ENCODE results near the gene IGF2.

The IGF2 gene

GRCh38 chr11:2088746-2089535, 50.2 kb downstream of the IGF2 start:
- DNase-seq (ENCODE audit: low read depth), result peak; percentile 47
- H3K4me3 ChIP-seq (ENCODE audit: low read depth, low read length), result no peak overlapping the region
- peak; percentile 34 for TF ChIP-seq CTCF (IDR thresholded peaks at IDR 0.05; ENCODE audit: low read depth, low read length)
- TF ChIP-seq MYC (IDR thresholded peaks at IDR 0.05; ENCODE audit: low read depth, low read length), result no peak
- TF ChIP-seq POLR2A (IDR thresholded peaks at IDR 0.05; ENCODE audit: extremely low read depth, insufficient read length), result no peak

GRCh38 chr11:2088284-2088683, 50.9 kb downstream of the IGF2 start:
- H3K4me3 ChIP-seq (ENCODE audit: low read depth, low read length), result no peak overlapping the region
- peak; percentile 53 for DNase-seq (ENCODE audit: low read depth)
- TF ChIP-seq POLR2A (IDR thresholded peaks at IDR 0.05; ENCODE audit: extremely low read depth, insufficient read length), result no peak
- no peak for TF ChIP-seq CTCF (IDR thresholded peaks at IDR 0.05; ENCODE audit: low read depth, low read length)
- no peak for TF ChIP-seq MYC (IDR thresholded peaks at IDR 0.05; ENCODE audit: low read depth, low read length)
- no peak for TF ChIP-seq MAX (IDR thresholded peaks at IDR 0.05; ENCODE audit: low read depth, low read length)

- no peak for DNase-seq (ENCODE audit: low read depth)
- TF ChIP-seq MYC (IDR thresholded peaks at IDR 0.05; ENCODE audit: low read depth, low read length) (no peak), CTCF (IDR thresholded peaks at IDR 0.05; ENCODE audit: low read depth, low read length) (no peak)
- no peak overlapping the region for H3K4me3 ChIP-seq (ENCODE audit: low read depth, low read length)
Measured at GRCh38 chr11:2086239-2087040, 52.7 kb downstream of the IGF2 start.

GRCh38 chr11:2085251-2086066, 53.7 kb downstream of the IGF2 start:
- no peak overlapping the region for H3K4me3 ChIP-seq (ENCODE audit: low read depth, low read length)
- no peak for TF ChIP-seq CTCF (IDR thresholded peaks at IDR 0.05; ENCODE audit: low read depth, low read length)
- no peak for TF ChIP-seq MAX (IDR thresholded peaks at IDR 0.05; ENCODE audit: low read depth, low read length)
- TF ChIP-seq MYC (IDR thresholded peaks at IDR 0.05; ENCODE audit: low read depth, low read length), result no peak
- no peak for TF ChIP-seq POLR2A (IDR thresholded peaks at IDR 0.05; ENCODE audit: extremely low read depth, insufficient read length)
- DNase-seq (ENCODE audit: low read depth), result no peak

GRCh38 chr11:2084721-2085120, 54.5 kb downstream of the IGF2 start:
- TF ChIP-seq MAX (IDR thresholded peaks at IDR 0.05; ENCODE audit: low read depth, low read length), result no peak
- no peak for TF ChIP-seq POLR2A (IDR thresholded peaks at IDR 0.05; ENCODE audit: extremely low read depth, insufficient read length)
- no peak for TF ChIP-seq MYC (IDR thresholded peaks at IDR 0.05; ENCODE audit: low read depth, low read length)
- TF ChIP-seq CTCF (IDR thresholded peaks at IDR 0.05; ENCODE audit: low read depth, low read length), result no peak
- DNase-seq (ENCODE audit: low read depth), result no peak
- H3K4me3 ChIP-seq (ENCODE audit: low read depth, low read length), result no peak overlapping the region
